EH (cell line): ENCODE measurements around the gene SP9.
A peak's percentile ranks its signal among the peaks of the same experiment; 100 is the strongest.

Experiments
- DNase-seq: peaks from one replicate; pipeline ENCODE4 v3.0.0-alpha.2; 2015; ENCODE audit warnings: low read depth

Gene SP9

GRCh38 chr2:174333372-174334277 lies 1.1 kb upstream of the SP9 start:
- DNase-seq = no peak

GRCh38 chr2:174334278-174334715 lies 457 bp upstream of the SP9 start:
- no peak for DNase-seq

- no peak for DNase-seq
Observed at GRCh38 chr2:174335254-174335987, 667 bp downstream of the SP9 start.

- peak; percentile 20 for DNase-seq
Observed at GRCh38 chr2:174335988-174336500, 1.3 kb downstream of the SP9 start.

- peak; percentile 11 for DNase-seq
Observed at GRCh38 chr2:174336501-174337336, 2.0 kb downstream of the SP9 start.

GRCh38 chr2:174337337-174338146 lies 2.8 kb downstream of the SP9 start:
- DNase-seq = peak; percentile 52

- DNase-seq = no peak
Observed at GRCh38 chr2:174338147-174338605, 3.4 kb downstream of the SP9 start.

GRCh38 chr2:174338671-174339560 lies 4.2 kb downstream of the SP9 start:
- no peak for DNase-seq

GRCh38 chr2:174339561-174340399 lies 5.0 kb downstream of the SP9 start:
- peak; percentile 9 for DNase-seq

GRCh38 chr2:174340400-174341292 lies 5.9 kb downstream of the SP9 start:
- no peak for DNase-seq

- DNase-seq = peak; percentile 82
Observed at GRCh38 chr2:174341293-174341994, 6.7 kb downstream of the SP9 start.

- no peak for DNase-seq
Observed at GRCh38 chr2:174341995-174342685, 7.4 kb downstream of the SP9 start.

- no peak for DNase-seq
Observed at GRCh38 chr2:174342686-174343342, 8.1 kb downstream of the SP9 start.

- no peak for DNase-seq
Observed at GRCh38 chr2:174343343-174343622, 8.5 kb downstream of the SP9 start.

GRCh38 chr2:174343623-174344455 lies 9.1 kb downstream of the SP9 start:
- DNase-seq = no peak
